Measurements from ENCODE around the gene LMF1. TPM values are rescaled to one million over a fixed set of nuclear protein-coding genes. Genes with fewer than 3 reads are reported as not detected.
"Not testable (repeated sequence)": the region's sequence is repeated elsewhere in the genome, so short reads cannot be mapped to it uniquely, and the experiment has no call there.

LMF1 gene
- total RNA-seq, 2 experiments from 2014 or later, result 26.6 to 31.3 TPM

DNA sequence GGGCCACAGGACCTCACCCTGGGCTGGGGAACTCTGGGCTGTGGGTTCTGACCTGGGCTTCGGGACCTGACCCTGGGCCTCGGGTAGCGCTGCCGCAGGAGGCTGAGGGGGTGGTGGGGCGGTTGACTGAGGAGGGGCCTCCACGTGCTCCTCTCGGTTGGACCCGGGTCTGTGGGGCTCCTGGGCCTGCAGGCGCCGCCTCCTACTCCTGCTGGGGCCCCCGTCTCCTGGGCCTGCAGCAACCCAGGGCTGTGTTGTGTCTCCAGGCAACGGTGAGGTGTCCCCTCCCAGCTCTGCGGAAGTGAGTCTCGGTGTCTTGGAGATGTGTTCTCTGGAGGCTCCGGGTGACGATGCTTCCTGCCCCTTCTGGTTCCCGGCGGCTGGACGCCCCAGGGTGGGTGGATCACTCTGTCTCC, 128.7 kb downstream of the LMF1 start:
- POLR2A ChIA-PET, result no interaction called here
- ATAC-seq (ENCODE audit: low read depth) (peak; percentile 30), DNase-seq (no peak)
- no peak overlapping the region for H3K4me3 Mint-ChIP-seq
- peaks cover 1% of the 10 kb centered on the region for H3K9me3 Mint-ChIP-seq
- no peak overlapping the region for H3K27ac Mint-ChIP-seq
- no peaks in the 10 kb centered on the region for H3K4me1 Mint-ChIP-seq
- H3K36me3 Mint-ChIP-seq, result no peaks in the 10 kb centered on the region
- no peaks in the 10 kb centered on the region for H3K27me3 Mint-ChIP-seq

DNA sequence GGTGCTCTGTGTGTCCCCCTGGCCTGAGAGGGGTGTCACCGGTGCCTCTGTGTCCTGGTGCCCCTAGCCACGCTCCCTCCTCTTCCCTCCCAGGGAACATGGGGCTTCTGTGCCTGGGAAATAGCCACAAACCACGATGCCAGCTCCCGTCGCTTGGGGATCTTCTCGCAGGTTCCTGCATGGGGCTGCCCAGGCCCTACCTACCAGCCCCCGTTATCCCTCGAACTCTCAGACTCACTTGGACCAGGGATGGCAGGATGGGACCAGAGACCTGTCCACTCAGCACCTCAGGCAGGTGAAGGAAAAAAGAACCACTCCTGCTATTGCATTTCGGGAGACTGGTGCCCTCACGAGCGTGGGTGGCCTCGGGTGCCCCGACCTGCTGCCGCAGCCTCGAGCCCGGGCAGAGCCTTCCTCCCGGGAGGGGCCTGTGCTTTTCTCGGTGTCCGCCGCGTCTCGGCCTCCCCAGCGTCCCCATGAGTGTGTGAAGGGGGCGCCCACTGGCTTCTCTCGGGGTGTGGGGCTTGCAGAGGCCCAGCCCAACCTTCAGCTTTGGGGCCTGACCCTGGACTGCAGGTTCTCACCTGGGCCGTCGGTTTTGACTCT, 129.2 kb downstream of the LMF1 start:
- Mint-ChIP-seq H3K27ac (no peak overlapping the region), H3K9me3 (peaks cover 2% of the 10 kb centered on the region), H3K4me3 (no peak overlapping the region), H3K4me1 (no peaks in the 10 kb centered on the region), H3K27me3 (no peaks in the 10 kb centered on the region), H3K36me3 (no peaks in the 10 kb centered on the region)
- no peak for DNase-seq
- ATAC-seq (ENCODE audit: low read depth), result no peak
- POLR2A ChIA-PET, result no interaction called here

DNA sequence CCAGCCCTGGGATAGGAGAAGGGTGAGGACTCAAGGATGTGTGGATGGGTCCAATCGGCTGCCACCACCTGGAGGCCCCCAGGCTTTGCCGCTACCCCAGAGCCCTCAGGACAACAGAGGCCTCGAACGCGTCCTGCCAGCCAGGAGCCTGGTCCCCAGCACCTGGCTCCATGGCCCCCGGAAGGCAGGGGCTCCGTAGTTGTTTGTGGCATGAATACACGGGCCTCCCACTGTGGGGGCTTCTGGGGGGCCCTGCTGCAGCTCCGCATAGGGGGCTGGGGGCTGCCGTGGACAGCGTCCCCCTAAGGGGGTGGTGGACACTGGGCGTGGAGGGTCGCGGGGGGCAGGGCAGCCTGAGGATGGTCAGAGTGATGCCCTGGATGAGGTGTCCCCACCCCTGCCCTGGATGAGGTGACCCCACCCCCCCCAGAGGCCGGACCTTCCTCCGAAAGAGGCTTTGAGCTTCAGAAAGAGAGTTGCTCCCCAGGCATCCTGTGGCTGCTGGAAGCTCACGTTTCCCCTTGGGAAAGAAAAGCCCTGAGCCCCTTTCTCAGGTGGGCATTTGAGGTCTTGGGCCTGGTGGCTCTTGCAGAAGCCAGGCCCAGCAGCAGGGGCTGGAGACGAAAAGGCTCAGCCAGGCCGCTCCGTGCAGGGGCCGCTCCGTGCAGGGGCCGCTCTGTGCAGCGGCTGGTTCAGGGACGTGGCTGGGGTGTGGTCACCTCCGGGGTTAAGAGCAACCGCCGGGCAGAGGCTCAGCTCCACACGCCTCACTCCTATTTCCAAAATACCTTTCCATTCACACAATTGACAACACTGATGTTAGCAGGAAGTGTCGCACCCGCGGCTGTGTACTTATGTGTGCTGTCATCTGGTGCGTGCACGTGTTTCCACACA, 130.0 kb downstream of the LMF1 start:
- no peaks in the 10 kb centered on the region for H3K4me1 Mint-ChIP-seq
- ATAC-seq (ENCODE audit: low read depth), result no peak
- H3K27ac Mint-ChIP-seq, result no peak overlapping the region
- no peak for DNase-seq
- H3K36me3 Mint-ChIP-seq, result no peaks in the 10 kb centered on the region
- no peaks in the 10 kb centered on the region for H3K27me3 Mint-ChIP-seq
- POLR2A ChIA-PET, result no interaction called here
- no peak overlapping the region for H3K4me3 Mint-ChIP-seq
- peaks cover 7% of the 10 kb centered on the region for H3K9me3 Mint-ChIP-seq

DNA sequence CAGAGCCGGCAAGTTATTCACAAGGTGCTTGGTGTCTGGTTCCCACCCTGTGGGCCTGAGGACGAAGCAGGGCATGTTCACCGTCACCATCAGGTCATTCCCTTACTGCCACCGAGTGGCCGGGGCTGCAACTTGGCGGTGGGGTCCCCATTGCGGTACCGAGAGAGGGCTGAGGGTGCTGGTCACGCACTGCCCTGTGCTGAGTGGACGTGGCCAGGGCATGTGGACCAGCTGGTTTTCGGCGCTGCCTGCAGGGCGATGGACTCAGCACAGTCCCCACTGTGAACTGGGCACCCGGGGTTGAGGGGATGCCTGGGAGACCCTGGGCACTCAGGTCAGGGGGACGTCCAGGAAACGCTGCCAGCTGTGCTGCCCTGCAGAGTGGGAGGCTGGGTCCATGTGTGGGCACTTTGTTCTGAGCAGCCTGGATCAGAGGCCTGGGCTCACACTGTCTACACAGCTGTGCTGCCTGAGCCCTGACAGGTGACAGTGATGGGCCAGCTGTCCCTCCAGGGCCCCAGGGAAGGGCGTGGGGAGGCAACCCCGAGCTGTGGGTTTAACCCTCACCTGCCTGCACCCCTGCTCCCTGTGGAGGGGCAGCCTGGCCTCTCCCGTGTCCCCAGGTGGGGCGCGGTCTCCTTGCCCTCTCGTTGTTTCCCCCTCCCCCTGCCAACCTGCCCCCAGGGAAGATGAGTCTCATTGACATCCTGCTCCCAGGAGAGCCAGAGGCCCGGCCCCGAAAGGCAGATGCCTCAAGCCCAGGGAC, 131.0 kb downstream of the LMF1 start:
- POLR2A ChIA-PET, result no interaction called here

DNA sequence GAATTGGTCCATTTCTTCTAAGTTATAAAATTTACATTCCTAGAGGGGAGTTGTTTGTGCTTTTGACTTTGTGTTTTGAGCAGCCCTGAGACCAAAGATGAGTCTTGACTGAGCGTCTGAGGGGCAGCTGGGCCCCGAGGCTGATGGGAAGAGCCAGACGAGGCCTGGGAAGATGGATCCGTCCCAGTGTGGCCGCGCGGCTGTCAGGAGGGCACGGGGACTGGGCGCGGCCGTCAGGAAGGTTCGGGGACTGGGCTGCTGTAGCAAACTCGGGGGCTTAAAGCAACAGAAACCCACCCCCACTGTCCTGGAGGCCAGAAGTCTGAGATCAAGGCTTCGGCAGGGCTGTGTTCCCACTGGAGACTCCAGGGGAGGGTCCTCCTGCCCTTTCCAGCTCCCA, 132.0 kb downstream of the LMF1 start:
- no peak overlapping the region for H3K4me3 Mint-ChIP-seq
- H3K4me1 Mint-ChIP-seq, result no peaks in the 10 kb centered on the region
- DNase-seq (no peak), ATAC-seq (ENCODE audit: low read depth) (no peak)
- H3K36me3 Mint-ChIP-seq, result no peaks in the 10 kb centered on the region
- no peak overlapping the region for H3K27ac Mint-ChIP-seq
- POLR2A ChIA-PET, result no interaction called here
- peaks cover 7% of the 10 kb centered on the region for H3K9me3 Mint-ChIP-seq
- no peaks in the 10 kb centered on the region for H3K27me3 Mint-ChIP-seq

More for the DNA sequence above, 131.0 kb downstream of the LMF1 start:
- Mint-ChIP-seq H3K4me1 (no peaks in the 10 kb centered on the region), H3K27me3 (no peaks in the 10 kb centered on the region), H3K4me3 (no peak overlapping the region), H3K36me3 (no peaks in the 10 kb centered on the region), H3K27ac (no peak overlapping the region), H3K9me3 (peaks cover 7% of the 10 kb centered on the region)
- no peak for ATAC-seq (ENCODE audit: low read depth)
- DNase-seq, result no peak

DNA sequence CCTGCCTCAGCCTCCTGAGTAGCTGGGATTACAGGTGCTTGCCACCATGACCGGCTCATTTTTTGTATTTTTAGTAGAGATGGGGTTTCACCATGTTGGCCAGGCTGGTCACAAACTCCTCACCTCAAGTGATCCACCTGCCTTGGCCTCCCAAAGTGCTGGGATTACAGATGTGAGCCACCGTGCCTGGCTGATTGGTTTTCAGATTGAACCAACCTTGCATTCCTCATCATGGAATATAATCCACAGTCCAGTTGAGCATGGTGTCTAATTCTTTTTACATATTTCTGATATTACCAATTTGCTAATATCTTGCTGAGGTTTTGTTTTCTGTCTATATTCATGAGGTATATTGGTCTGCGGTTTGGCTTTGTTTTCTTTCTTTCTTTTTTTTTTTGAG, 134.0 kb downstream of the LMF1 start:
- H3K4me3 Mint-ChIP-seq; H3K27ac Mint-ChIP-seq; H3K27me3 Mint-ChIP-seq; H3K9me3 Mint-ChIP-seq; H3K36me3 Mint-ChIP-seq; POLR2A ChIA-PET; ATAC-seq (ENCODE audit: low read depth); H3K4me1 Mint-ChIP-seq; DNase-seq: not testable (repeated sequence)

DNA sequence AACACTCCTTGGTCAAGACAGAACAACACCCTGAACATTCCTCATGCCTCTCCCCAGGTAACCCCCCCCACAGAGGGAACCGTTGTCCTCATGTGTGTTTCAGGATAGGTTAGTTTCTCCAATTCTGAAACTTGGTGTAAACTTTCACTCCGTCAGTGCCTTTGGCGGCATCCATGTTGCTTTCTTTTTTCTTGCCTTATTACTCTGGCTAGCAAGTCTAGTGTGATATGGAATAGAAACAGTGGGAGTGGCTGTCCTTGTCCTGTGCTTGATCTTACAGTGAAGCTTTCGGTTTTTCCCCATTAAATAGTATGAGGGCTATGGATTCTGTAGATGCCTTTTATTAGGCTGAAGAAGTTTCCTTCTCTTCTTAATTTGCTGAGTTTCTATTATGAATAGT, 134.6 kb downstream of the LMF1 start:
- no peak for ATAC-seq (ENCODE audit: low read depth)
- H3K27ac Mint-ChIP-seq, result no peak overlapping the region
- no peaks in the 10 kb centered on the region for H3K36me3 Mint-ChIP-seq
- POLR2A ChIA-PET, result no interaction called here
- no peaks in the 10 kb centered on the region for H3K27me3 Mint-ChIP-seq
- peaks cover 7% of the 10 kb centered on the region for H3K9me3 Mint-ChIP-seq
- DNase-seq, result no peak
- H3K4me3 Mint-ChIP-seq, result no peak overlapping the region
- no peaks in the 10 kb centered on the region for H3K4me1 Mint-ChIP-seq

DNA sequence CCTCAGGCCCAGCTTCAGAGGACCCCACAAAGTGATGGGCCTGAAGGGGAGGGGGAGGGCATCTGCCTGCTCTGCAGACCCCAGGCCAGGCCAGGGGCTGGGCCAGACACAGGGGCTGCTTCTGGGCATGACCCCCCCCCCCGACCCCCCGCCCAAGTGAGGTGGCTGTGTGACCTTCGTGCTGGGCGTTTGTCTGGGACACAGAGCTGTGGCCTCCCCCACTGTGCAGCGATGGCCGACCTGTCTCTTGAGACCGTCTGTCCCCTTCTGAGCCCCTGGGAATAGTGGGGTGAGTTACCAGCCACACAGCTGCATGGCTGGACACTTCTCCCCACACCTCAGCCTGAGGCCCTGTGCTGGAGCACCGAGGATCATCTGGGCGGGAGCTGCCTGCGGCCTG, 135.4 kb downstream of the LMF1 start:
- Mint-ChIP-seq H3K9me3 (peaks cover 7% of the 10 kb centered on the region), H3K36me3 (no peaks in the 10 kb centered on the region), H3K27me3 (no peaks in the 10 kb centered on the region), H3K4me1 (no peaks in the 10 kb centered on the region), H3K4me3 (no peak overlapping the region), H3K27ac (no peak overlapping the region)
- POLR2A ChIA-PET, result no interaction called here
- ATAC-seq (ENCODE audit: low read depth), result no peak
- DNase-seq, result no peak

DNA sequence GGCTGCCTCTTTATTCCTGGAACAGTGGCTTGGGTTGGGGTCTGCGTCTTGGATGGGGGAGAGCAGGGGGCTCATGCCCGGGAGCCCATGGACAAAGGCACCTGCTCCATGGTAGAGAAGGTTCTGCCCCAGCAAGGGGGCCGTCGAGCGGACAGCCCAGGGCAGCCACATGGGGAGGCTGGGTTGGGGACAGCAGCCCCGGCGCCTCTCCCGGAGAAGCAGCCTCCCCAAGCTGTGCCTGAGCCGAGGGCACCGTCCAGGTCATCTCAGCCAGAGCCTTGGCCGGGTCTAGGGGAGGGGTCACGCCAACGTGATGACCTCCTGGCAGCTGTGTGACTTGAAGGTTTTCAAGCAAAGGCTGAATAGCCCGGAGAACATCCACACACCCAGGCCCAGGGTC, 137.4 kb downstream of the LMF1 start:
- DNase-seq (no peak), ATAC-seq (ENCODE audit: low read depth) (no peak)
- no peak overlapping the region for H3K27ac Mint-ChIP-seq
- no peaks in the 10 kb centered on the region for H3K27me3 Mint-ChIP-seq
- H3K9me3 Mint-ChIP-seq, result peaks cover 7% of the 10 kb centered on the region
- no peaks in the 10 kb centered on the region for H3K36me3 Mint-ChIP-seq
- no peak overlapping the region for H3K4me3 Mint-ChIP-seq
- POLR2A ChIA-PET, result no interaction called here
- no peaks in the 10 kb centered on the region for H3K4me1 Mint-ChIP-seq

DNA sequence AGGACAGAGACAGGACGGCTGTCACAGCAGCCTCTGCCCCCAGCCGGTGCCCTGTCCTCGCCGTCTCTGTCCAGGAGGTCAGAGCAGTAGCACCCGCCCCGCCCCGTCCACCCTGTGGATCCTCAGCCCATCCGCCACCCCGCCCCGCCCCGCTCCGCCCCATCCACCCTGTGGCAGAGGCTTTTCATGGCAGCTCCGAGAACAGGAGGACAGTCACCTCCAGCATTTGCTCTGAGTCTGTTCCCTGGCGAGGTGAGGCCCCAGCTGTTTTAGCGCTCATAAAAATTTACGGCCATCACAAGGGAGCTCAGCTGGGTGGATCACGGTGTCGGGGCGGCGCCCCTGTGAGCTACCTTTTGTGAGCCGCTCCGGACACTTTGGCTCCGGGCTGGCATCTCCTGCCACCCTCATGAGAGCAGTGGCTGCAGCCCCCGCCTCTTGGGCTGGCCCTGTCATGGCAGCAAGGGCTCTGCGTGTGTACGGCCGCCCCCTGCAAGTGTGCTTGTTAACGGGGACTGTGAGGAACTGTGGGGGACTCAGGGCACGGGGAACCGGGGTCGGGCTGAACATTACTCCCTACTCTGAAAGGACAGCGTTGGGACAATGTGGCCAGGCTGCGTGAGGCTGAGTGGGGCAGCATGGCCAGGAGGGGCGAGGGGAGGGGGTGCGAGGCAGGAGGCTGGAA, 138.0 kb downstream of the LMF1 start:
- Mint-ChIP-seq H3K36me3 (no peaks in the 10 kb centered on the region), H3K4me1 (no peaks in the 10 kb centered on the region), H3K4me3 (no peak overlapping the region), H3K27ac (no peak overlapping the region), H3K27me3 (no peaks in the 10 kb centered on the region), H3K9me3 (peaks cover 5% of the 10 kb centered on the region)
- no peak for ATAC-seq (ENCODE audit: low read depth)
- POLR2A ChIA-PET, result no interaction called here
- DNase-seq, result no peak

DNA sequence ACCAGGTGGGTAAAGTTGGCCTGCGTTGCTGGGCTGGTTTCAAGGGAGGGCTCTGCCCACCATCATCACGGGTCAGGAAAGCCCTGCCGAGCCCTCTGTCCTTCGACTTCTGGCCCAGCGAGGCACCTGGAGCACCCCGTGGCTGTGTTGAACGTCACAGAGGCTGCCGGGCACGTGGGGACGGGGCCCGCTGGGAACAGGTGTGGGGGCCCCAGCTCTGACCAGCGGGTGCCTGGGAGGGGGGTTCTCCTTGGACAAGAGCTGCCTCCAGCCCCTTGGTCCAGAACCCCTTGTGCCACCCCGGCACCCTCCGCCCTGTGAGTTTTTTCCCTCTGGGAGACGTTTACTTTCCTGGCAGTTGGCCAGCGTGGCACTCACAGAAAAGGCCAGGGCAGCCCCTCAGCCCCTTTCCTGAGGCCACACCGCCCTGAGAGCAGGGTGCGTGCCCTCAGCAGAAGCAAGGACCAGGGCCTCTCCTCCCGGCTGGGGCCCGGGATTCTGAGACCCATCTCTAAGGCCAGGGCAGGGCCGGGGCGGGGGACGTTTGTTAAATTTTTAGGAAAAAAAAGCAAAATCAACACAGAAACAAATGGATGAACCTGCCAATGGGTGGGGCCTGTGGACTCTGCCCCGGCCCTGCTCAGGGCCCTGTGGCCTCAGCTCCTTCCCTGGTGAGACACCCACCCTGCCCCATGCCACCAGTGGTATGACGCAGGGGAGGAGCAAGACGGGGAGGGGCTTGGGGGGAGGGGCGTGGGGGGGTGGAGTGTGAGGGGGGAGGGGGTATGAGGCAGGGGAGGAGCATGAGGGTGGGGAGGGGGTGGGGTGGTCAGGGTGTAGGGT, 139.0 kb downstream of the LMF1 start:
- Mint-ChIP-seq H3K27me3 (no peaks in the 10 kb centered on the region), H3K27ac (no peak overlapping the region), H3K9me3 (peaks cover 5% of the 10 kb centered on the region), H3K36me3 (no peaks in the 10 kb centered on the region), H3K4me3 (no peak overlapping the region), H3K4me1 (no peaks in the 10 kb centered on the region)
- ATAC-seq (ENCODE audit: low read depth) (no peak), DNase-seq (no peak)
- POLR2A ChIA-PET, result no interaction called here

DNA sequence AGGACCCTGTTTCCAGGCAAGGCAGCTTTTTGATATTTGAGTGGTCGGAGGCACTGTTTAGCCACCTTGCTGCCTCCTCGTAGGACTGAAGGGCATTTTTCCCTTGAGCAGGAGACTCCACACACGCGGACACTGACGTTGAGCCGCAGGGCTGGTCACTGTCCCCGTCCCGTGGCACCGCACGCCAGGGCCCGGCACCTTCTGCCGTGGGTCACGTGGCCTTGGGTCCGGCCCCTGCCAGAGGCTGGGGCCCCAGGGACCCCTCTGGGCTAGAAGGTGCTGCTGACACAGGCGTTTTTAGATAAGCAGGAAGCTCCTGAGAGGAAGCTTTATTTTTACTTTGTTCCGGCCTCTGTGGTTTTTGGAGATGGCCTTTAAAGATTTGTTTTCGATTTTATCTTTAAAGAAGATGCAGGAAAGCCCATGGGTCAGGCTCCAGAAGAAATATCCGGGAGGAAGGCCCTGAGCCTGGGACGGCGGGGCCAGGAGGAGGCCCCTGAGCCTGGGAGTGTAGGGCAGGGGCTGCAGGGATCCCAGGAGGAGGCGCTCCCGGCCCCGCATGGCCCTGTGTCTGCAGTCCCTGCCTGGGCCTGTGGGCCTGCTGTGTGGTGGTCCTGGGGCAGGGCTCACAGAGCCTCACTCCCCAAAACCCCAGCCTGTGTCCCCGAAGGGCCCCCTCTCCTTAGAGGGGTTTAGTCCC, 139.8 kb downstream of the LMF1 start:
- POLR2A ChIA-PET, result no interaction called here
- H3K27me3 Mint-ChIP-seq, result no peaks in the 10 kb centered on the region
- ATAC-seq (ENCODE audit: low read depth) (no peak), DNase-seq (no peak)
- no peaks in the 10 kb centered on the region for H3K4me1 Mint-ChIP-seq
- no peak overlapping the region for H3K4me3 Mint-ChIP-seq
- no peaks in the 10 kb centered on the region for H3K9me3 Mint-ChIP-seq
- no peak overlapping the region for H3K27ac Mint-ChIP-seq
- no peaks in the 10 kb centered on the region for H3K36me3 Mint-ChIP-seq

Measured in activated naive CD8-positive, alpha-beta T cell treated with anti-CD3 and anti-CD28 coated beads, Interleukin-2, amount 10 ng/mL, durations not matched to agents 7 days and 5 days (primary cell).